ENCODE measurements around the gene NRF1.

GRCh38 chr7:129723679-129724078, 112.2 kb downstream of the NRF1 start:
- no peak for TF ChIP-seq NFE2L1 (CRISPR knock-in tag; IDR thresholded peaks at IDR 0.05; ENCODE audit: borderline replicate concordance)
- TF ChIP-seq HDAC6 (IDR thresholded peaks at IDR 0.05; ENCODE audit: low read depth, low read length): no peak
- TF ChIP-seq BATF2 (CRISPR knock-in tag; IDR thresholded peaks at IDR 0.05): no peak
- no peak for TF ChIP-seq NFIC (IDR thresholded peaks at IDR 0.05; ENCODE audit: low read length)
- no peak for TF ChIP-seq CHD4 (IDR thresholded peaks at IDR 0.05; ENCODE audit: borderline replicate concordance, low read length)
- TF ChIP-seq CTCF (CRISPR knock-in tag; IDR thresholded peaks at IDR 0.05): no peak
- no peak for TF ChIP-seq POLR2AphosphoS5 (IDR thresholded peaks at IDR 0.05; ENCODE audit: low read depth, low read length)
